Omental fat pad (tissue), 4 donors: ENCODE data around the gene CIBAR2. TPM values are rescaled to one million over a fixed set of nuclear protein-coding genes. Genes with fewer than 3 reads are reported as not detected.

Experiments used
- ATAC-seq: fragments of 150-250 bp; one replicate; pipeline ENCODE4 v1.9.1; 2016; ENCODE audit warnings: mild to moderate bottlenecking, moderate library complexity; ENCODE audit not compliant: low FRiP score
- DNase-seq: peaks from one replicate; pipeline ENCODE4 v3.0.0-alpha.2; 2019; ENCODE audit warnings: low spot score
- CTCF ChIP-seq, 3 donors: fragments of 450-650 bp; IDR thresholded peaks; one replicate each; pipeline ENCODE4 v1.5.1; 2016 to 2017; ENCODE audit warnings: antibody characterized with exemption in 3 of 3, mild to moderate bottlenecking in 3 of 3, moderate library complexity in 2 of 3
- total RNA-seq, 4 donors: library from RNA; depleted of rRNA; stranded (reverse); fragments of >200 nt; gene quantifications; one replicate each; pipeline ENCODE4 v1.1.0, GENCODE V29; 2016

CIBAR2 gene
- total RNA-seq, 4 donors from 2014 or later, result not detected

GRCh38 chr16:85134789-85135142 is 22.5 kb upstream of the CIBAR2 start:
- no peak for ATAC-seq
- TF ChIP-seq CTCF (IDR thresholded peaks at IDR 0.05), result no peak
- no peak for DNase-seq

GRCh38 chr16:85134076-85134788 is 22.0 kb upstream of the CIBAR2 start:
- ATAC-seq (no peak), DNase-seq (no peak)
- no peak for TF ChIP-seq CTCF (IDR thresholded peaks at IDR 0.05)

GRCh38 chr16:85133290-85133599 is 21.0 kb upstream of the CIBAR2 start:
- ATAC-seq (no peak), DNase-seq (no peak)
- no peak for TF ChIP-seq CTCF (IDR thresholded peaks at IDR 0.05)

- no peak for TF ChIP-seq CTCF (IDR thresholded peaks at IDR 0.05)
- ATAC-seq, result no peak
- DNase-seq, result no peak
Observed at GRCh38 chr16:85132456-85133289, 20.4 kb upstream of the CIBAR2 start.

GRCh38 chr16:85130705-85131028 is 18.4 kb upstream of the CIBAR2 start:
- no peak for TF ChIP-seq CTCF (IDR thresholded peaks at IDR 0.05)
- ATAC-seq (no peak), DNase-seq (no peak)

- peak; percentile 26 for ATAC-seq
- no peak for TF ChIP-seq CTCF (IDR thresholded peaks at IDR 0.05)
- no peak for DNase-seq
Observed at GRCh38 chr16:85129876-85130704, 17.8 kb upstream of the CIBAR2 start.
